Thymus (tissue), 11 donors: ENCODE results near the gene CDK9. TPM values are rescaled to one million over a fixed set of nuclear protein-coding genes. Genes with fewer than 3 reads are reported as not detected.

Experiments
- DNase-seq, 9 donors: peaks; one replicate each; pipeline ENCODE4 v3.0.0-alpha.2; 2013; ENCODE audit warnings: low spot score in 9 of 9, low read depth in 6 of 9, missing footprints in 1 of 9
- H3K27ac ChIP-seq, 2 donors: one replicate each; pipeline ENCODE4 v1.5.1; 2013; ENCODE audit warnings: control low read depth in 1 of 2, low read depth in 1 of 2, low read length in 1 of 2, mild to moderate bottlenecking in 1 of 2, moderate library complexity in 1 of 2
- H3K27me3 ChIP-seq, 2 donors: one replicate each; pipeline ENCODE4 v1.5.1; 2013; ENCODE audit warnings: low read length in 1 of 2; ENCODE audit not compliant: control insufficient read depth in 2 of 2, insufficient read depth in 1 of 2
- H3K36me3 ChIP-seq, 2 donors: one replicate each; pipeline ENCODE4 v1.5.1; 2013; ENCODE audit warnings: low read length in 1 of 2, mild to moderate bottlenecking in 1 of 2, moderate library complexity in 1 of 2; ENCODE audit not compliant: control insufficient read depth in 2 of 2, insufficient read depth in 2 of 2
- H3K4me1 ChIP-seq, 2 donors: one replicate each; pipeline ENCODE4 v1.5.1; 2013; ENCODE audit warnings: low read length in 2 of 2; ENCODE audit not compliant: control insufficient read depth in 2 of 2, insufficient read depth in 2 of 2
- H3K4me3 ChIP-seq, 2 donors: one replicate each; pipeline ENCODE4 v1.5.1; 2013; ENCODE audit warnings: low read length in 2 of 2, control low read depth in 1 of 2, mild to moderate bottlenecking in 1 of 2
- H3K9me3 ChIP-seq, 2 donors: one replicate each; pipeline ENCODE4 v1.5.1; 2013; ENCODE audit warnings: low read length in 1 of 2, mild to moderate bottlenecking in 1 of 2; ENCODE audit not compliant: control insufficient read depth in 2 of 2, insufficient read depth in 1 of 2
- WGBS: extraction: QIAGEN DNeasy Blood & Tissue Kit; methylation state at CpG from one replicate; pipeline ENCODE4 v1.1.7; 2013; 5-methylcytosine and 5-hydroxymethylcytosine counted together
- polyA plus RNA-seq: library from polyadenylated mRNA; stranded (reverse); fragments of 200-250 nt; gene quantifications from one replicate; pipeline ENCODE4 v1.2.3, GENCODE V29; 2013
- total RNA-seq: library from RNA; stranded (reverse); fragments of 120-200 nt; gene quantifications from one replicate; pipeline ENCODE4 v1.2.4, GENCODE V29; 2013
- donor health status: healthy.

The CDK9 gene
- total and polyA plus RNA-seq, 2 donors, result 38.9 to 122 TPM

GRCh38 chr9:127803507-127804352 is 17.9 kb downstream of the CDK9 start:
- Histone ChIP-seq H3K9me3 (no peaks in the 10 kb centered on the region), H3K27ac (peak overlapping the region; percentile 83 to 91), H3K4me3 (peak overlapping the region; percentile 74 to 91), H3K36me3 (peaks cover 18 to 26% of the 10 kb centered on the region in 2 donors), H3K27me3 (no peaks in the 10 kb centered on the region), H3K4me1 (peaks cover 18 to 20% of the 10 kb centered on the region in 2 donors)
- 47% methylated on average over 18 of the region's 18 CpGs for WGBS
- DNase-seq, result no peak

- no peak overlapping the region for H3K27ac ChIP-seq
- H3K4me1 ChIP-seq, result peaks cover 20 to 23% of the 10 kb centered on the region in 2 donors
- H3K4me3 ChIP-seq, result no peak overlapping the region
- H3K27me3 ChIP-seq, result no peaks in the 10 kb centered on the region
- no peaks in the 10 kb centered on the region for H3K9me3 ChIP-seq
- no peak for DNase-seq
- H3K36me3 ChIP-seq, result peaks cover 29 to 40% of the 10 kb centered on the region in 2 donors
- WGBS, result 95% methylated on average over 8 of the region's 8 CpGs
These were observed 19.8 kb downstream of the CDK9 start for GRCh38 chr9:127805620-127806019.

GRCh38 chr9:127806871-127807270 is 21.0 kb downstream of the CDK9 start:
- Histone ChIP-seq H3K27me3 (no peaks in the 10 kb centered on the region), H3K4me1 (peaks cover 18 to 23% of the 10 kb centered on the region in 2 donors), H3K9me3 (no peaks in the 10 kb centered on the region), H3K36me3 (peaks cover 34 to 49% of the 10 kb centered on the region in 2 donors), H3K27ac (no peak overlapping the region), H3K4me3 (no peak overlapping the region)
- no peak for DNase-seq
- WGBS, result 96% methylated on average over 14 of the region's 14 CpGs

- H3K4me3 ChIP-seq, result no peak overlapping the region
- H3K36me3 ChIP-seq, result peaks cover 50 to 60% of the 10 kb centered on the region in 2 donors
- H3K27ac ChIP-seq, result no peak overlapping the region
- DNase-seq, result no peak
- H3K4me1 ChIP-seq, result peaks cover 8 to 16% of the 10 kb centered on the region in 2 donors
- WGBS, result 82% methylated on average over 17 of the region's 17 CpGs
- no peaks in the 10 kb centered on the region for H3K27me3 ChIP-seq
- H3K9me3 ChIP-seq, result peaks cover 0 to 2% of the 10 kb centered on the region in 2 donors
These were observed 22.6 kb downstream of the CDK9 start for GRCh38 chr9:127808347-127809001.

- Histone ChIP-seq H3K36me3 (peaks cover 56 to 66% of the 10 kb centered on the region in 2 donors), H3K4me1 (peaks cover 2 to 10% of the 10 kb centered on the region in 2 donors), H3K9me3 (peaks cover 0 to 4% of the 10 kb centered on the region in 2 donors), H3K27ac (no peak overlapping the region), H3K4me3 (no peak overlapping the region), H3K27me3 (no peaks in the 10 kb centered on the region)
- 91% methylated on average over 9 of the region's 9 CpGs for WGBS
- no peak for DNase-seq
These were observed 23.2 kb downstream of the CDK9 start for GRCh38 chr9:127809002-127809539.

GRCh38 chr9:127809540-127810377 is 23.9 kb downstream of the CDK9 start:
- no peaks in the 10 kb centered on the region for H3K27me3 ChIP-seq
- peaks cover 0 to 4% of the 10 kb centered on the region in 2 donors for H3K9me3 ChIP-seq
- no peak for DNase-seq
- peaks cover 61 to 70% of the 10 kb centered on the region in 2 donors for H3K36me3 ChIP-seq
- H3K4me3 ChIP-seq, result no peak overlapping the region
- H3K27ac ChIP-seq, result no peak overlapping the region
- H3K4me1 ChIP-seq, result peaks cover 0 to 6% of the 10 kb centered on the region in 2 donors
- 88% methylated on average over 57 of the region's 57 CpGs for WGBS

GRCh38 chr9:127810378-127811187 is 24.7 kb downstream of the CDK9 start:
- H3K4me1 ChIP-seq, result peaks cover 0 to 6% of the 10 kb centered on the region in 2 donors
- H3K27ac ChIP-seq, result no peak overlapping the region
- WGBS, result 98% methylated on average over 10 of the region's 10 CpGs
- H3K27me3 ChIP-seq, result no peaks in the 10 kb centered on the region
- H3K36me3 ChIP-seq, result peaks cover 69 to 79% of the 10 kb centered on the region in 2 donors
- peaks cover 0 to 4% of the 10 kb centered on the region in 2 donors for H3K9me3 ChIP-seq
- no peak for DNase-seq
- H3K4me3 ChIP-seq, result no peak overlapping the region

- Histone ChIP-seq H3K9me3 (peaks cover 0 to 4% of the 10 kb centered on the region in 2 donors), H3K4me3 (no peak overlapping the region), H3K27me3 (no peaks in the 10 kb centered on the region), H3K27ac (no peak overlapping the region), H3K4me1 (peaks cover 0 to 6% of the 10 kb centered on the region in 2 donors), H3K36me3 (peaks cover 80 to 85% of the 10 kb centered on the region in 2 donors)
- WGBS, result 97% methylated on average over 6 of the region's 6 CpGs
- DNase-seq, result no peak
These were observed 26.2 kb downstream of the CDK9 start for GRCh38 chr9:127812011-127812410.
